HG03432 (cell line): ENCODE measurements around the gene SLC3A2.

Experiments
- ATAC-seq: cut with Tn5 transposase; IDR thresholded peaks from one replicate; pipeline ENCODE4 v1.9.1; 2021; ENCODE audit warnings: mild to moderate bottlenecking, moderate library complexity; ENCODE audit not compliant: unreplicated experiment

SLC3A2 gene

DNA sequence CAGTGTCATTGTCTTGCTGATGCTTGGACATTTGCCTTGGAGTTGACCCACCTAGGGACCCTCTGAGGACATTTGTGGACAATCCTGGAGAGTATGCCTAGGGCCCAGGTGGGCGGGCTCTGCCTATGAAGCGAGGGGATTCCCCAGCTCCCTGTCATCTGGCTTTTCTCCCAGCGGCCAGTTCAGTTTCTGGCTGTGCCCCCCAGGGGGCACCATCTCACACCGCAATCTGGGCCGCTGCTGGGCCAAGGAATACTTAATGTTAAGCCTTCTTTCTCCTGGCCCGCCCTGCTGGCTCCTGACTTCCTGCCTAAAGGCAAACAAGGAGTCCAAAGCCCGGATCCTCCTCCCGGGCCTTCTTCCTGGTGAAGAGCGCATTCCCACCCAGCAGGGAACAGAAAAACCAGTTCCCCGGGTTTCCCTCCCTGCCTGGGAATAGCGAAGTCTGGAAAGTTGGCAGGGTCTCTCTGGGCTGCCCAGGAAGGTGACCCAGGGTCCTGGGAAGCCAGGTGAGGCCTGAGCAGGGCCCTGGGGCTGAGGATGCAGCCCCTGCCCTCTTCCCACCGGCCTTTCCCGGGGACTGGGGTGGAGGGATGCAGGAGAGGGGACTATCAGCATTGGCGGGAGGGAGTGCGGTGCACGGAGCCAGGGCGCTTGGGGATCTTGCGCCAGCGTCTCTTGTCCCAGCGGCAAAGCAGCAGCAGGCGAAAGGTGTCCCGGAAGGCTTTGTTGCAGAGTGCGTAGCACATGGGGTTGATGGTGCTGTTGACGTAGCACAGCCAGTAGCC lies 28.6 kb downstream of the SLC3A2 start:
- ATAC-seq: no peak

DNA sequence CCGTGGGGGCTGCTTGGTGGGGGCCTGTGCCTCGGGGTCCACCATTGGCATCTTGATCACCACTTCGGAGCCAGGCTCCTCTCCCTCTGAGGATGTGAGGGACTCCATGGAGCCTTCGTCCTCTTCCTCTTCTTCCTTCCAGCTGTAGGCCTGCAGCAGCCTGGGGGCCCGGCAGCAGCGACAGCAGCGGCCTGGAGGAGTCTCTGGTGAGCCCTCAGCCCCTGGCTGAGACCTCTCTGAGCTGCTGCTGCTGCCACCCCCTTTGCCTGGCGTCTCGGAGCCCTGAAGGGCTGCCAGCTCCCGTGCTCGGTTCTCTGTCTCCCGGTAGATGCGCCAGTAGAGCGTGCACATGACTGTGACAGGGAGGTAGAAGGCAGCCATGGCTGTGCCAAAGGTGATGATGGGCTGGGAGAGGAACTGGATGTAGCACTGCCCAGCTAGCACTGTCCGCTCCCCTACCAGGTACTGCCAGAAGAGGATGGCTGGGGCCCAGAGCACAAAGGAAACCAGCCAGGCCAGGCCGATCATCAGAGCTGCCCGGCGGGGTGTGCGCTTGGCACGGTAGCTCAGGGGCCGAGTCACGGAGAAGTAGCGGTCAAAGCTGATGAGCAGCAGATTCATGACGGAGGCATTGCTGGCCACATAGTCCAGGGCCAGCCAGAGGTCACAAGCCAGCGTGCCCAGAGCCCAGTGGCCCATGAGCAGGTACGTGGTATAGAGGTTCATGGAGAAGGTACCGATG lies 29.6 kb downstream of the SLC3A2 start:
- no peak for ATAC-seq

DNA sequence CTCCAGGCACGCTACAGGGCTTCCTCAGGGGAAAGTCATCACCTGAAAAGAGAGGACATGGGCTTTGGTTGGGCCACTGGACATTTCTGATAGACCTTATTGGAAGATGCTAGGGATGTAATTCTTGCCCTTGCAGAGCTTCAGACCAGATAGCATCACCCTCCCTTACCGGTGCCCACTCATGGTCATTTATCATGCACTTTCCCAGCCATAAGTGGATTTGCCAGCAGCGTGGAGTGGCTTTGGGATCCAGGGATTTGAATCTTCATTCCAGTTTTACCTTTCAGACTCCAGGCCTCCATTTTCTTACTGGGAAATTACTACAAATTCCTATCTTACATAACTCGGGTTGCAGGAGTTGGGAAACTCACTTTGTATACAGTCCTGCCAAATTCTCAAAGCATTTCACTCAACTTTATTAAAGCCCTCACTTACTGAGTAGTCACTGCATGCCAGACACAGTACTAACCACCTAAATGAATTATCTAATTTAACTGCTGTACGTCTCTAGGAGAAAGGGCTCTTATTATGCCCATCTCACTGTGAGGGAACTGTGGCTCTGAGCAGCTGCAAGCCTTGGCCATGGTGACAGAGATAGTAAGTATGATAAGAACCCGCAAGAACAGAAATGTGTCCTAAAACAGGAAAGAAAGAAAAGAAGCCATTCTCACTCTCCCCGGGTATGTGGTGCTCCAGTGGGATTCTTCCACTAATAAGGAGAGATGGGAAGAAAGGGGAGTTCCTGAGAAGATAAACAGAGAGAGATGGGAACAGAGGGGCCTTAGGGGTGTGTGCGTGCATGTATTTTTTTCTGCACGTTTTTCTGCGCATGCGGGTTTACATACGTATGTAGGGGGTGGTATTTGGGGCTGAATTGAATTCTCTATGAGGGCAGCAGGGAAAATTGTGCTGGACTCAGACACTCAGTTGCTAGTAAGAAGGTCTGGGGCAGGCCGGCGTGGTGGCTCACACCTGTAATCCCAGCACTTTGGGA lies 30.7 kb downstream of the SLC3A2 start:
- ATAC-seq: no peak

DNA sequence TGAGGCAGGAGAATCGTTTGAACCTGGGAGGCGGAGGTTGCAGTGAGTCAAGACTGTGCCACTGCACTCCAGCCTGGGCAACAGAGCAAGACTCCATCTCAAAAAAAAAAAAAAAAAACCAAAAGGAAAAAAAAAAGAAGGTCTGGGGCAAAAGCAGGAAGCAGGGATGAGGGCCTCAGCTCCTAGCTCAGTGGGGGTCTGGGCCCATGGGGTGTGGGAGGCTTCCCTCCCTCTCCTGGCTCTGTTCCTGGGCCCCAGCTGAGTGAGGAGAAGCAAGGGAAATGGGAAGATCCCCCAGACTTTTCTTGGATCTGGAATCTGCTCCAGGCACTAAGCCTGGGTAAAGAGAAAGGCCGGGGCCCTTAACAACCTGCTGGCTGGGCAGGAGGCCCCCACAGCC lies 31.6 kb downstream of the SLC3A2 start:
- no peak for ATAC-seq

DNA sequence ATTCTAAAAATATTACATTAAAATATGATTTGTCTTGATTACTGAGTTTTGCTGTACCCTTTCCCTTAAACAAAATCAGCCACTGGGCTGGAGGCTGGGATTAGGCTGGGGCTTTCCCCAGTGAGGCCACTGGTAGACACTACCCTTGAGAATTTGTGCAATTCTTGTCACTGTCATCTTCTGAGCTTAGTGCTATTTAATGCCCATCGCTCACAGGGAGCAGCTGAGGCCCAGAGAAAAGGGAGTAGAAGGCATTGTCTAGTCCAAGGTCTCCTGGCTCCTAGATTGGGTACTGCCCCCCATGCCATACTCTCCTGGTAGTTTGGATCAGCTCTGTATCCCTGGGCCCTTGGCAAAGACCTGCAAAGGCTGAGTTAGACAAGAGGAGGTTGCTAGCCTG lies 33.7 kb downstream of the SLC3A2 start:
- ATAC-seq: no peak

DNA sequence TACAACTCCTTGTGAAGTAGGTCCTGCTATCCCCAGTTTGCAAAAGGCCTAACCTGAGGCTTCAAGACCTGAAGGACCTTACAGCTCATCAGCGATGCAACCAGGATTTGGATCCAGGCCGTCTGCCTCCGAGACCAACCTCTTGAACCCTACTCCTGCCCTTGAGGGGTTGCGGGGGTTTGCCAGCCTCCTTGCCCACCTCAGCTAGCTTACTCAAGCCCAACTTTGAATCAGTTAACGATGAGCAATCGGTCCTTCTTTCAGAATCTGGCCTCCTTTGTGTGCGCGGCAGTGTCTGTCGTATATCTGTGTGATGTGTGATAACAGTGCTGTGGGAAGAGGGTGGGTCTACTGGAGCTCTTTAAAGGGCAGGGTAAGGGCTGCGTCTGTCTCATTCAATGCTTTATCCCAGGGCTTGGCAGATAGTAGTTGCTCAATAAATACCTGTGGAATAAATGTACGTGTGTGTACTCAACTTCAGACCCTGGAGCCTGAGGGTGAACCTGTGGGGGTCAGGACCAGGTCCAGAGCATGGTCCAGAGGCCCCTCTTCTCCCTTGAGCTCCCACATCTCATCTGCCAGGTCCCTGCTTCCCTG lies 37.3 kb downstream of the SLC3A2 start:
- no peak for ATAC-seq

DNA sequence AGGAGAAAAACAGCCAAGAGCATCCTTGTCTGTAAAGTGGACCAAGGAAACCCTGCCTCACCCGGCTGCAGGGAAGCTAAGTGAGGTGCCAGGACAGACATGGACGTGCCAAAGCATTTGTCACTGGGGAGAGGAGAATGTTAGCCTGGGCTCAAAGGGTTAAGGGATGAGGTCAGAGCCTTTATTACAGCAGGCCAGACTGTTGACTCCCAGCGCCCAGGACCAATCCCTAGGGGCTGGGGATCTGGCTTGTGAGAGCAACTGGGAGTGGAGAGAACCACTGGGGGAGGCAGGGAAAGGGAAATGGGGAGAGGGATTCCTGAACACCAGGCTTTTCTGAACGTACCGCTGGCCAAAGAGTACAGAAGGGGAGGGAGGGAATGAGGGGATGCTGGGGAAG lies 37.8 kb downstream of the SLC3A2 start:
- ATAC-seq: no peak

DNA sequence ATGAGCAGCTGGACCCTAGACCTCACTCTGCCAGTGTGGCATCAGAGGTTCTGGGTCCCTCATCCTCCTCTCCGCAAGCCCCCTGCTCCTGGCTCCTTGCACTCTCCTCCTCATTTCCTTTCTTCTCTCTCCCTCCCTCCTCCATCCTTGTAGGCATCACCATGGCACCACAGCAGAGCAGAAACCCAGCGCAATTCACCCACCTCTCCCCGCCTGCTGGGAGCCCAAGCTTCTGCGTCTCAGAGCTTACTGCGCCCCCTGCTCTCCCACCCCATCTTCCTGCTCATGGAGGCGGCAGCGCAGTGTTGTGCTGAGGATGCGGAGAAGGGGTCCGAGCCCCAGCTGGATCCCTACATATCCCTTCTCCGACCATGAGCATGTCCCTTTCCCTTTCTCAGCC lies 38.8 kb downstream of the SLC3A2 start:
- ATAC-seq: no peak

DNA sequence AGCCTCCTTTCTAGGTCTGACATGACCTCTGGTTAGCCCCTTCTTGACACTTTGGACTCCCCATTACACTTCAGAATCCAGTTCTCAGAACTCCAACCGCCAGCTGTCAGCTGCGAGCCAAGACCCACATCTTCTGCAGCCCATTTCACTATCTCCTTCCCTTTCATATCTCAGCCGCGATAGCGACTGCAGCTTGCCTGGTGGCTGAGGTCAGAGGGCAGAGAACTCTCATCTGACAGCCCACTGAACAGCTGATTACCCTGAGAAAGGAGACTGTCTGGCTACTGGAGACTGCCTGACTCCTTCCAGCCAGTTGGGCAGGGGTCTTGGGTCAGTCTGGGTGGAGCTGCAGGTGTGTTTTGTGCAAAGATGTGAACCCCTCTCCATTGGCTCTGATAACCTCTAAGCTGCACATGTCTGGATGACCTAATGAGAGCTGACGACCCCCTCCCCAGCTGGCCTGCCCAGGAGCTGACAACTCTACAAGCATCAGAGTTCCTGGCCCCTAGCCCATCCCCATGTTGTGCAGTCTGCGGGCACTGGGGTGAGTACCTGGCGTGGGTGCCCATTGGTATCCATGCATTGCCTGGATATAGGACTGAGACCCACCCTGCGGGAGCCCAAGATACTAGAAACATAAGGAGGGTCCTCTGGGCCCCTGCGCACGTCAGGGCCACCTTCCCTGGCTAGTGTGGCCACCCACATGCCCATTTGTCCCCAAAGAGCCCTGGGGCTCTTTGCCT lies 39.4 kb downstream of the SLC3A2 start:
- ATAC-seq: no peak

DNA sequence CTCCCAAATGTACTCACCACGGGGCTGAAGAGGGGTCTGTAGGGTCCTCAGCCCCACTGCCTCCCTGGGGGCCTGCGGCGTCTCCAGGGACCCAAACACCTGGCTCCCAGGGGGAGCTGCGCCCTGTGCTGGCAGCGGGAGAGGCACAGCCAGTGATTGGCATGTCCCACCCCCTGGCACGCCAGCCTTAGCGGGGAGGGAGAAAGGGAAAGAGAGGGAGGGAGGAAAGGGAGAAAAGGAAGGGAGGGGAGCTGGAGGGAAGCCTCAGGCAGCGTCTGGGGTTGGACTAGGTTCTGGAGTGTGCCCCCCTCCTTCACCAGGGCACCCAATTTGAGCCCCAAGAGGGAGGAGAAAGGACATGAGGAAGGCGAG lies 40.5 kb downstream of the SLC3A2 start, which contains the start of gene CHRM1:
Gene CHRM1 (minus strand): TSS at position 163 of the 372 bp plus-strand sequence. CDS start 10,263 bp downstream, outside the sequence.
- no peak for ATAC-seq

DNA sequence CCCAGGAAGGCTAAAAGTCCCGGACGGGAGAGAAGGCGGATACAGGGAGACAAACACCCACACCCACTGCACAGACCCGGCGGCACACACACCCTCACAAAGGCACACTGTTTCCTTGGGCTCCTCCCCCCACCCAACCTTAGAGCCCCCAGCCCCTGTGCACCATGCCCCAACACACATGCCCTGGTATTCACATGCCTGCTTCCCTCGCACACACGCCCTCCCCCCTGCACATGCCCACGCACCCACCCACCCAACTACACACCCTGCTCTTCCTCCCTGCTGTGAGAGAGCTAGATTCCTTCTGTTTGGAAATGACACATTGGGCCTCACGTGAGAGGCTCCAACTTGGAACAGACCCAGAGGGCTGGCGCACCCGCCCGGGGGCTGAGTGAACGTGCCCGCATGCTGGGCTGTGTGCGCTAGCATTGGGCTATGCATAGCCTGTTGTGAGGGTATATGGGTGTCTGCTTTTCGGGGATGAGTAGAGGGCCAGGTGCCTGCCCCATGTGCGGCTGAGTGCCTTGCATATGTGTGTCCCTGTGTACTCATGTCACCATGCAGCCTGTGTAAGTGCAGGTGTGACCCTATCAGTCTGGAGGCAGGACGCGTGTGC lies 41.0 kb downstream of the SLC3A2 start:
- no peak for ATAC-seq

DNA sequence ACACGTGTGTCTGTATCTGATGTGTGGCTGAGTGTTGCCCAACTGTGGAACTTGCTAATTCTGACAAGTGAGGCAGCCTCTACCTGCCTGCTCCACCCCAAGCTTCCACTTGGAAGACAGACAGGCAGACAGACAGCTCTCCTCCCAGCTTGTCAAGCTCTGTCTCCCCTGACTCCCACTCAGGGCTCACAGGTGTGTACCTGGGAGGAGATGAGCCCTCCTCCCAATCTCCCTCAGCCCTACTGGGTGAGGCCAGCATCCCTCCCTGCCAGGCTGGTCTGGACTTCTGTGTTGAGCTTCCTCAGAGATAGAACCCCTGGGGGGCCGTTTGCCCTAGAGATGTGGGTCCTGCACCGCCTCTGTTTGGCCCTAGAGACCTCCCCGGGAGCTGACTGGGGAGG lies 41.5 kb downstream of the SLC3A2 start:
- no peak for ATAC-seq

DNA sequence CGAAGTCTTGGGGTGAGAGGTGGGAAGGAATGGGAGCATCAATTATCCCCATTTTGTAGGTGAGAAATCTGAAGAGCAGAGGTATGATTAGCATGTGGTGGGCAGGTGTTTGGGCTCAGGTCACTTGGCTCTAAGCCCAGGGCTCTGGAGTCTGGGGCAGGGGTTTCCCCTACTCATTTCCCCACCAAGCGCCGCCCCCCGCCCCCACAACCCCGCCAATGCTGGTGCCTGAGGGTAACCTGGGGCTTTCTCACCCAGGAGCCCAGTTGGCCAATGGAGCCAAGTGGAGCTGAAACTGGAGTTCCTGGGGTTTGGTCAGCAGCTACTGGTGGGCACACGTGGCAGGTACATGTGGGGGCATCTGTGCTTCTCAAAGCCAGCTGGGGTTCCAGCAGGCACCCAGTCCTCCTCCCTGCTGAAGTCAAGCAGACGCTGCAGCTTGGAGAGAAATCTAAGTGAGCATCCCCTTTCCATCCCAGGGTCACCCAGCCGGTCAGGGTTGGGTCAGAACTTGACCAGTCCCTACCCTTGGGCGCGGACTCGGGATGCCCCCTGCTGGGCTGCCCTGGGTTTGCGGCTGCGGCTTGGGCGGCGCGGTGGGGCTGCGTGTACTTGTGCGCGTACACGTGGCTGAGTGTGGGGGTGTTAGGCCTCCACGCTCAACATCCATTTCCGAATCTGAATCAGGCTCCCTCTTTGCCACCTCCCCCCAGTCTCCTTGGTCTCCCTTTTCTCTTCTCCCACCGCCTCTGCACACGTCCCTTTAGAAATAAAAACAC lies 42.1 kb downstream of the SLC3A2 start:
- ATAC-seq: no peak

DNA sequence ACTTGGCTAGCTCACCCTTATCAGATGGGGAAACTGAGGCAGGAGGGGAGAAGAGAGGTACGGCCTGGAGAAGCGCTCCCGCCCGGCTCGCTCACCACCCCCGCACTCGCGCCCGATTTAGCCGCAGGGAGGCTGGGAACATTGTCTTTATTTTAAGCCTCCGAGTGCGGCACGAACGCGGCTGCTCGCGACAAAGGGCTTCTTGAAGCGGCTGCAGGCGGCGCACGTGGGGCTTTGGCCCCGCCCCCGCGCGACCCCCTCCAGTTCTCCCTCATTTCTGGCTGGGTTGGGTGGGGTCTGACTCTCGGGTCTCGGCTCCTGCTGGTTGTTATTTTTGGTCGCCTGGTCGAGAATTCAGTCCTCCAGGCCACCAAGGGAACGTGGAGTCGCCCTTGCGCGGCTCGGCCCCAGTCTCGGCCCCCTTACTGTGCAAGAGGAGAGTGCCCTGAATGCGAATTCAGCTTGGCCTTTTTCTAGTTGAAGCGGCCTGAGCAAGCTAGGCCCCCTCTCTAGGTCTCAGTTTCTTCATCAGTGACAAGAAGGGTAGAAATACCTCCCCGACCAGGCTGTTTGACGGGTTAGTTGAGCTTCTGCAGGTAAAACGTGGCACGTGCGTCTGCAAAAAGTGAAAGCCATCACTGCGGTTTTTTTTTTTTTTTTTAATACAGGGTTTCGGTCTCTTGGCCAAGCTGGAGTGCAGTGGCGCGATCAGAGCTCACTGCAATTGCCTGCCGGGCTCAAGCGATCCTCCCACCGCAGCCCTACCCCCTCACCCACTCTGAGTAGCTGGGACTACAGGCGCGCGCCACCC lies 43.1 kb downstream of the SLC3A2 start:
- ATAC-seq: no peak

DNA sequence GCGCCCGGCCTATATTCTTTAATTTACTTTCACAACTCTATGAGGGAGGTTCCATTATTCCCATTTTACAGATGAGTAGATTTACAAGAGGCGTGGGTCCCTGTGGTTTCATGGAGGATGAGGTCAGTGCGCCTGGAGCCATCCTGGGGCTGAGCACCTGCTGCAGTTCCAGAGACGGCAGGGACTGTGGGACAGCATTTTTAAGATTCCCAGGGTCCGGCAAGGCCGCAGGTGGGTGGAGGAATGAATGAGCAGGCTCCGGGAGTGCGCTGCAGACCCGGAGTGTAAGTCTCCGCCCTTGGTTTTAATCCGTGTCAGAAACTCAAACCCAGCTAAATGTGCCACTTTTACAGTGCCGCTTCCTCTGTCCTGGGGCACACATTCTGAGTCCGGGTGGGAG lies 44.6 kb downstream of the SLC3A2 start:
- ATAC-seq: no peak

DNA sequence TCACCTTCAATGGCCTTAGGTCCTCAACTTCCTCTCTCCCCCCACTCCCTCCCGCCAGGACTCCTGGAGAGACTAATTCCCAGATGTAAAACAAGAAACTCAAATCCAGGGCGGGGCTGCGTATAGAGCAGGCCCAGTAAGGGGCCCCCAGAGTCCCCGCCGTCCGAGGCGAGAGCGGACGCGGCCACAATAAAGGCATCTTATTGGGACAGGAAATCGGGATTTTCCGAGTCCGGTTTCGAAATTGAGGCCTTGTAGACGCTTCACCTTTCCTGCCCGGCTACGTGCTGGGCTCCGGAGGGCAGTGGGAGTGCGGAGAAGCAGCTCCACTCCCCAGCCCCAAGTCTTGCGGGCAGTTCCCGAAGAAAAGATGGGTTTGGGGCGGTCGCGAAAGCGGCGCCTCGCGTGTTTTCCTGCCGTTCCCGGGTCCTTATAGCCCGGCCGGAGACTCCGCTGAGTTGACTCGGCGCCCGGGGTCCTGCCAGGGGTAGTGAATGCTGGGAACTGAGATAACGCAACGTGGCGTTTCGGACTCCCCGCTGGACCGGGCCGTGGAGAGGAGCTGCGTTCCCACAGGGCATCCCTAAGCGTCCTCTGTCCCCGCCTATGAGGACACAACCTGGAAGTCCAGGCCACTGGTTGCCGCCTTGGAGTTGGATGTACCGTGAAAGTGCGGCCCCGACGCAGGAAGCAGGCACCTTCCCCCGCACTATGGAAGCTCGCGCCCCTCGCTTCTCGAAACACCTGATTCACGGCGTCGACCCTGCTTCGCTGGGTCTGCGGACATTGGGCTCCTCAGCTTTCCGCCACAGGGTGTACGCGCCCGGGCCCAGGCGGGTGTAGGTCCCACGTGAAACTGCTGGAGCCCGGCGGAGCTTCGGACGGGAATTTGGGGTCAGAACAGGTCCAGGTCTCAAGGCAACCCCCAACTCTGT lies 45.3 kb downstream of the SLC3A2 start:
- ATAC-seq: no peak
